Skeletal muscle tissue (tissue), 4 donors: Measurements from ENCODE around the gene RBMS3. TPM values are rescaled to one million over a fixed set of nuclear protein-coding genes. Genes with fewer than 3 reads are reported as not detected.
A peak's percentile ranks its signal among the peaks of the same experiment; 100 is the strongest.

Experiments
- H3K27ac ChIP-seq: one replicate; pipeline ENCODE4 v1.7.0; 2013; ENCODE audit warnings: mild to moderate bottlenecking, low read depth, low read length, inconsistent platforms
- H3K27me3 ChIP-seq, 3 donors: one replicate each; pipeline ENCODE4 v1.7.0; 2013; ENCODE audit warnings: low read length in 3 of 3; ENCODE audit not compliant: control insufficient read depth in 3 of 3, insufficient read depth in 3 of 3
- H3K36me3 ChIP-seq, 3 donors: one replicate each; pipeline ENCODE4 v1.7.0; 2013; ENCODE audit warnings: low read length in 3 of 3; ENCODE audit not compliant: control insufficient read depth in 3 of 3, insufficient read depth in 3 of 3
- H3K4me1 ChIP-seq, 3 donors: one replicate each; pipeline ENCODE4 v1.7.0; 2013; ENCODE audit warnings: low read length in 3 of 3, mild to moderate bottlenecking in 3 of 3; ENCODE audit not compliant: control insufficient read depth in 3 of 3, insufficient read depth in 3 of 3
- H3K4me3 ChIP-seq, 3 donors: one replicate each; pipeline ENCODE4 v1.7.0; 2013; ENCODE audit warnings: low read length in 3 of 3
- H3K9ac ChIP-seq, 3 donors: one replicate each; pipeline ENCODE4 v1.7.0; 2013; ENCODE audit warnings: low read length in 3 of 3, mild to moderate bottlenecking in 3 of 3, moderate library complexity in 2 of 3, low read depth in 1 of 3
- H3K9me3 ChIP-seq, 3 donors: one replicate each; pipeline ENCODE4 v1.7.0; 2013; ENCODE audit warnings: low read length in 3 of 3; ENCODE audit not compliant: control insufficient read depth in 3 of 3
- total RNA-seq: library from RNA; depleted of rRNA; stranded (reverse); fragments of >200 nt; gene quantifications from one replicate; pipeline ENCODE4 v1.2.3, GENCODE V29; 2014
- donor health status: Osteomylitis.

Gene RBMS3
- total RNA-seq, 1 donor from 2014 or later: 79.9 TPM

GRCh38 chr3:29436612-29437323 lies 155.9 kb downstream of the RBMS3 start:
- no peaks in the 10 kb centered on the region for H3K9me3 ChIP-seq
- no peak overlapping the region for H3K27ac ChIP-seq
- H3K4me1 ChIP-seq: peaks cover 0 to 3% (median 0%) of the 10 kb centered on the region in 3 donors
- H3K4me3 ChIP-seq: no peak overlapping the region
- H3K36me3 ChIP-seq: peaks cover 0 to 6% (median 6%) of the 10 kb centered on the region in 3 donors
- no peaks in the 10 kb centered on the region for H3K27me3 ChIP-seq
- H3K9ac ChIP-seq: no peak overlapping the region

- H3K9me3 ChIP-seq: no peaks in the 10 kb centered on the region
- no peak overlapping the region for H3K27ac ChIP-seq
- no peak overlapping the region for H3K4me3 ChIP-seq
- no peak overlapping the region for H3K9ac ChIP-seq
- H3K4me1 ChIP-seq: peaks cover 0 to 3% (median 0%) of the 10 kb centered on the region in 3 donors
- H3K36me3 ChIP-seq: peaks cover 0 to 6% (median 6%) of the 10 kb centered on the region in 3 donors
- no peaks in the 10 kb centered on the region for H3K27me3 ChIP-seq
Observed at GRCh38 chr3:29438580-29438979, 157.7 kb downstream of the RBMS3 start.

- peak overlapping the region; percentile 64 for H3K27ac ChIP-seq
- H3K36me3 ChIP-seq: no peaks in the 10 kb centered on the region
- H3K4me1 ChIP-seq: peaks cover 0 to 3% (median 0%) of the 10 kb centered on the region in 3 donors
- no peaks in the 10 kb centered on the region for H3K9me3 ChIP-seq
- no peaks in the 10 kb centered on the region for H3K27me3 ChIP-seq
- H3K4me3 ChIP-seq: peak overlapping the region; percentile 42 to 70 (median 51)
- H3K9ac ChIP-seq: peak overlapping the region; percentile 60 to 71 (median 70)
Observed at GRCh38 chr3:29440413-29441305, 159.8 kb downstream of the RBMS3 start.

- H3K27ac ChIP-seq: no peak overlapping the region
- H3K4me1 ChIP-seq: peaks cover 0 to 3% (median 0%) of the 10 kb centered on the region in 3 donors
- H3K9me3 ChIP-seq: no peaks in the 10 kb centered on the region
- no peak overlapping the region for H3K9ac ChIP-seq
- H3K27me3 ChIP-seq: no peaks in the 10 kb centered on the region
- no peaks in the 10 kb centered on the region for H3K36me3 ChIP-seq
- no peak overlapping the region for H3K4me3 ChIP-seq
Observed at GRCh38 chr3:29441422-29441821, 160.6 kb downstream of the RBMS3 start.

- no peak overlapping the region for H3K27ac ChIP-seq
- no peak overlapping the region for H3K4me3 ChIP-seq
- no peaks in the 10 kb centered on the region for H3K36me3 ChIP-seq
- no peaks in the 10 kb centered on the region for H3K9me3 ChIP-seq
- no peak overlapping the region for H3K9ac ChIP-seq
- no peaks in the 10 kb centered on the region for H3K27me3 ChIP-seq
- H3K4me1 ChIP-seq: peaks cover 0 to 3% (median 3%) of the 10 kb centered on the region in 3 donors
Observed at GRCh38 chr3:29447946-29448627, 167.2 kb downstream of the RBMS3 start.

GRCh38 chr3:29451920-29452319 lies 171.0 kb downstream of the RBMS3 start:
- H3K27me3 ChIP-seq: no peaks in the 10 kb centered on the region
- H3K4me3 ChIP-seq: no peak overlapping the region
- H3K9ac ChIP-seq: no peak overlapping the region
- H3K36me3 ChIP-seq: no peaks in the 10 kb centered on the region
- H3K27ac ChIP-seq: no peak overlapping the region
- peaks cover 7 to 10% (median 10%) of the 10 kb centered on the region in 3 donors for H3K4me1 ChIP-seq
- H3K9me3 ChIP-seq: no peaks in the 10 kb centered on the region

GRCh38 chr3:29452934-29453283 lies 172.0 kb downstream of the RBMS3 start:
- Histone ChIP-seq H3K9ac (no peak overlapping the region), H3K9me3 (no peaks in the 10 kb centered on the region), H3K27me3 (no peaks in the 10 kb centered on the region), H3K4me1 (peaks cover 7 to 10% (median 10%) of the 10 kb centered on the region in 3 donors), H3K27ac (no peak overlapping the region), H3K36me3 (no peaks in the 10 kb centered on the region), H3K4me3 (peak overlapping the region in 1 of 3 donors; percentile 27)

- Histone ChIP-seq H3K36me3 (no peaks in the 10 kb centered on the region), H3K27me3 (no peaks in the 10 kb centered on the region), H3K4me1 (peaks cover 7 to 10% (median 10%) of the 10 kb centered on the region in 3 donors), H3K9ac (peak overlapping the region in 2 of 3 donors; percentile 52), H3K4me3 (peak overlapping the region; percentile 15 to 49 (median 27)), H3K27ac (no peak overlapping the region), H3K9me3 (no peaks in the 10 kb centered on the region)
Observed at GRCh38 chr3:29453284-29454001, 172.6 kb downstream of the RBMS3 start.

GRCh38 chr3:29454161-29454611 lies 173.3 kb downstream of the RBMS3 start:
- no peaks in the 10 kb centered on the region for H3K36me3 ChIP-seq
- H3K4me3 ChIP-seq: no peak overlapping the region
- no peak overlapping the region for H3K27ac ChIP-seq
- H3K9me3 ChIP-seq: no peaks in the 10 kb centered on the region
- no peak overlapping the region for H3K9ac ChIP-seq
- H3K4me1 ChIP-seq: peaks cover 7 to 10% (median 10%) of the 10 kb centered on the region in 3 donors
- H3K27me3 ChIP-seq: no peaks in the 10 kb centered on the region
